HFF-Myc (cell line): ENCODE results near the gene TMEM9.

Experiments
- DNase-seq: peaks from one replicate; pipeline ENCODE4 v3.0.0-alpha.2; 2011; ENCODE audit warnings: low read depth; ENCODE audit errors: extremely low read depth
- H3K4me3 ChIP-seq: replicated peaks from 2 replicates; pipeline ENCODE4 v1.5.1; 2011; ENCODE audit warnings: low read depth, mild to moderate bottlenecking, control low read depth, low read length
- CTCF ChIP-seq: IDR thresholded peaks from 2 replicates; pipeline ENCODE4 v1.5.1; 2012; ENCODE audit warnings: mild to moderate bottlenecking, low read depth, low read length, control low read depth; ENCODE audit errors: missing control alignments

The TMEM9 gene

DNA sequence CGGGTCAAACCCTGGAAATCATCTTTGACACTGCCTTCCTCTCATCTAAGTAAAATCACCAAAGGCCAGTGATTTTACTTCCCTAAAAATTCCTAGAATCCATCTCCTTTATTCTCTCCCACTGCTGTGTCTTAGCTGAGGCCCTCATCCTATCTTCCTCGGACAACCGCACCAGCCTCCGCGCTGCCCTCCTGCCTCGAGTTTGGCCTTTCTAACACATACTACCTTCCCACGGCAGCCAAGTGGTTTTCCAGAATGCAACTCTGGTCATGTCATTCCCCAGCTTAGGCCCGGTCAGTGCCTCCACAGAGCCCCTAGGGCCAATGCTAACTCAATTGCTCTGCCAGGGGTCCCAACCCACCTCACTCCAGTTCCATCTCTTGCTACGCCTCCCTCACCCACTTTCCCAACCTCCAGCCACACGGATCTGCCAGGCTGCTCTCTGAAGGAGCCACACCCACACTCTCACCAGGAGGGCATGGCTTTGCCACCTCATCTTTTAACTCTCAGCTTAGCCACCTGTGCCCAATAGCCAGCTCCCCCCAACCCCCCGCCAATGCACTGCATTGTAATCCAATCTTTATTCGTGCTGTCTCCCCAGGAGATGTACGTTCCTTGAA lies 6.8 kb downstream of the TMEM9 start:
- TF ChIP-seq CTCF: no peak
- DNase-seq: no peak
- no peak overlapping the region for H3K4me3 ChIP-seq

DNA sequence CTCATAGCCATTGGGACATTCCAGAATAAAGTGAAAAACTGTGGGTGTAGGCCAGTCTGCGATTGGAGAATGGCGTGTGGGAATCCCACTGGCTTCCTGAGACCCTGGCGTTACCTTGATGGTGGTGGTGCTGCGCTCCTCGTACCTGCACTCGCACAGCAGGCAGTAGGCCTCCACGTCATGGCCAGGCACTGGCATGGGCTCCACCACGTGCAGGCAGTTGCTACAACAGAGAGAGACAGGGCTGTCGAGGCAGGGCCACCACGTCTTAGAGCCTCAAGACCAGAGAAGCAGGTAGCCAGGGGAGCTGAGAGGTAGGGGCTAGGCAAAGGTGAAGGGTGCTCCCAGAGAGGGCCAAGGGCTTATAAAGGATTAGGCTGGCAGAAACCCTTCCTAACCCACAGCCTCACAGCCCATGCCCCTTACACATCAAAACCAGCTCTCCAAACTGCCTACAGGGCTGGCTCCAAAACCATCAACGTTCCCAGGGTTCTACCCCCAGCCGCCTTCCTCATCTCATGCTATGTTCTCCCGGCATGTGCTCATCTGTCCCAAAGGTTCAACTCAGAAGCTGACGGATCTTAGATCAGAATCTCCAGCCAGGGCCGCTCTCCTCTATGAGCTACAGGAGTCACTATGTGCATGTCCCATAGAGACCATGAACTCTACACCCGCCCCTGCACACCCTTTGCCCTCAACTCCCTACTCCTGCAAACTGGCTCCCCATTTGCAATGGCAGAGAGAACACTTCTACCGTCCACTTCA lies 7.5 kb downstream of the TMEM9 start:
- no peak overlapping the region for H3K4me3 ChIP-seq
- TF ChIP-seq CTCF: no peak
- no peak for DNase-seq

GRCh38 chr1:201145816-201146215 lies 8.5 kb downstream of the TMEM9 start:
- no peak overlapping the region for H3K4me3 ChIP-seq
- no peak for TF ChIP-seq CTCF
- no peak for DNase-seq

DNA sequence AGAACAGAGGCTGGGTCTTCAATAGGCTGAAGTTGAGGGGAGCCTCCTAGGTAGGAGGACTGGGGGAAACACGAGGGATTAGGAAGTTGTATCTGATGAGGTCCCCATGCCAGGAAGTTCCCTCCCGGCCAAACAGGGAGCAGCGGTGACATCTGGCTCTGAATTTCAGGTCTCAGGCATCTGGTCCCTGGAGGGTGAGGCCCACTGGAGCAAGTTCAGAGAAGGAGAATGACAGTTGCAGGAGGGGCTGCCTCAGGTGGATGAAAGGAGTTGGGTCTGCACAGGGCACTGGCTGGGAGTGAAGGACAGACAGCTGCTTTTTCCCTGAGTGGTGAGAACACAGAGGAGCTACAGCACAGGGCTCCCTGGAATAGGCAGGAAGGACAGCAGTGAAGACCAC lies 9.1 kb downstream of the TMEM9 start:
- H3K4me3 ChIP-seq: no peak overlapping the region
- no peak for TF ChIP-seq CTCF
- DNase-seq: no peak

- no peak overlapping the region for H3K4me3 ChIP-seq
- TF ChIP-seq CTCF: no peak
- DNase-seq: no peak
Observed at GRCh38 chr1:201144701-201145100, 9.6 kb downstream of the TMEM9 start.

- H3K4me3 ChIP-seq: no peak overlapping the region
- TF ChIP-seq CTCF: no peak
- no peak for DNase-seq
Observed at GRCh38 chr1:201143726-201144635, 10.3 kb downstream of the TMEM9 start.
